HepG2 (cell line): ENCODE results near the gene MYL6. TPM values are rescaled to one million over a fixed set of nuclear protein-coding genes. Genes with fewer than 3 reads are reported as not detected.

ENCODE experiments used
- CC2D1A ChIP-seq: sonication (generic); formaldehyde crosslinking; IDR thresholded peaks from 2 replicates; pipeline ENCODE4 v1.8.1; 2023; ENCODE audit warnings: mild to moderate bottlenecking, missing genetic modification reagents
- CREB1 ChIP-seq, 2 experiments: fragments of 450-650 bp in 1 of 2; IDR thresholded peaks; 2 replicates each; pipeline ENCODE4 v1.6.1; 2016 to 2017; ENCODE audit warnings: control low read depth in 1 of 2, mild to moderate bottlenecking in 1 of 2, missing compliant biosample characterization in 1 of 2, missing genetic modification characterization in 1 of 2
- CREM ChIP-seq, 2 experiments: sonication (generic) in 1 of 2; formaldehyde crosslinking in 1 of 2; IDR thresholded peaks; 2 replicates each; pipeline versions ENCODE4 v1.4.0 to v1.6.1; 2016 to 2020; ENCODE audit warnings: antibody characterized with exemption in 1 of 2, mild to moderate bottlenecking in 1 of 2, missing genetic modification reagents in 1 of 2
- HNF4G ChIP-seq, 2 experiments: sonication (generic) in 1 of 2; formaldehyde crosslinking in 1 of 2; IDR thresholded peaks; 2 replicates each; pipeline versions ENCODE4 v1.4.0 to v1.6.1; 2011 to 2020; ENCODE audit warnings: borderline replicate concordance in 2 of 2, low read depth in 2 of 2, mild to moderate bottlenecking in 2 of 2, low read length in 1 of 2, missing genetic modification reagents in 1 of 2, moderate library complexity in 1 of 2
- KLF6 ChIP-seq: IDR thresholded peaks from 2 replicates; pipeline ENCODE4 v1.8.0; 2016; ENCODE audit warnings: missing biosample characterization, missing genetic modification reagents
- MEF2D ChIP-seq: sonication (generic); formaldehyde crosslinking; IDR thresholded peaks from 2 replicates; pipeline ENCODE4 v1.5.1; 2020; ENCODE audit warnings: mild to moderate bottlenecking, missing genetic modification reagents
- MYC ChIP-seq: sonication (generic); formaldehyde crosslinking; IDR thresholded peaks from 2 replicates; pipeline ENCODE4 v1.9.0; 2021; ENCODE audit warnings: missing genetic modification reagents, borderline replicate concordance
- SOX6 ChIP-seq, 2 experiments: fragments of 450-650 bp in 1 of 2; sonication (generic) in 1 of 2; formaldehyde crosslinking in 1 of 2; IDR thresholded peaks; 2 replicates each; pipeline versions ENCODE4 v1.4.0 to v1.6.1; 2017 to 2020; ENCODE audit warnings: antibody characterized with exemption in 1 of 2, mild to moderate bottlenecking in 1 of 2, missing genetic modification reagents in 1 of 2
- XRCC5 ChIP-seq: fragments of 200-400 bp; formaldehyde crosslinking; optimal IDR thresholded peaks from 2 replicates; pipeline ENCODE3; 2017; ENCODE audit warnings: mild to moderate bottlenecking, low read length
- YEATS2 ChIP-seq: sonication (generic); formaldehyde crosslinking; IDR thresholded peaks from 2 replicates; pipeline ENCODE4 v1.4.0; 2020; ENCODE audit warnings: missing genetic modification reagents, borderline replicate concordance
- ZBTB3 ChIP-seq: sonication (generic); formaldehyde crosslinking; IDR thresholded peaks from 2 replicates; pipeline ENCODE4 v1.4.0; 2020; ENCODE audit warnings: low read depth, mild to moderate bottlenecking, moderate library complexity, missing genetic modification reagents, borderline replicate concordance
- ZFY ChIP-seq: sonication (generic); formaldehyde crosslinking; IDR thresholded peaks from 2 replicates; pipeline ENCODE4 v1.4.0; 2020; ENCODE audit warnings: missing genetic modification reagents
- ZNF232 ChIP-seq: sonication (generic); formaldehyde crosslinking; IDR thresholded peaks from 2 replicates; pipeline ENCODE4 v1.4.0; 2020; ENCODE audit warnings: missing genetic modification reagents, borderline replicate concordance
- polyA plus RNA-seq, 8 experiments: library from polyadenylated mRNA; depleted of rRNA in 3 of 8; stranded (reverse) in 7 of 8; unstranded in 1 of 8; fragments of >200 nt; fragmentation: Illumina TruSeq in 4 of 8; extraction: Trizol in 4 of 8; gene quantifications; 2 replicates each; pipeline versions ENCODE4 v1.2.1 to v1.2.3, GENCODE V29; 2011 to 2016; ENCODE audit warnings: low read depth in 4 of 8, missing spikeins in 1 of 8, mixed read lengths in 1 of 8; ENCODE audit not compliant: insufficient read depth in 1 of 8
- total RNA-seq, 5 experiments: library from RNA; depleted of rRNA; stranded (reverse); fragments of >200 nt; fragmentation: Illumina TruSeq; extraction: Trizol; gene quantifications; 2 replicates each; pipeline ENCODE4 v1.2.3, GENCODE V29; 2016; ENCODE audit warnings: low read depth in 1 of 5
- TF ChIP-seq, protein P1 (sequence below), 2 experiments: fragments of 450-650 bp in 1 of 2; sonication (generic) in 1 of 2; formaldehyde crosslinking in 1 of 2; IDR thresholded peaks; 2 replicates each; pipeline versions ENCODE4 v1.6.1 to v1.8.0; 2016 to 2022; ENCODE audit warnings: antibody characterized with exemption in 1 of 2, mild to moderate bottlenecking in 1 of 2, missing genetic modification reagents in 1 of 2
- TF ChIP-seq, protein P2 (sequence below): sonication (generic); formaldehyde crosslinking; IDR thresholded peaks from 2 replicates; pipeline ENCODE4; 2020; ENCODE audit warnings: missing genetic modification reagents, mild to moderate bottlenecking, borderline replicate concordance

Gene MYL6
- total and polyA plus RNA-seq, 2 of the 13 experiments (the other 11 are each of a cell fraction or from before 2014, with no cell fraction given), result 1,127 to 1,192 TPM

DNA sequence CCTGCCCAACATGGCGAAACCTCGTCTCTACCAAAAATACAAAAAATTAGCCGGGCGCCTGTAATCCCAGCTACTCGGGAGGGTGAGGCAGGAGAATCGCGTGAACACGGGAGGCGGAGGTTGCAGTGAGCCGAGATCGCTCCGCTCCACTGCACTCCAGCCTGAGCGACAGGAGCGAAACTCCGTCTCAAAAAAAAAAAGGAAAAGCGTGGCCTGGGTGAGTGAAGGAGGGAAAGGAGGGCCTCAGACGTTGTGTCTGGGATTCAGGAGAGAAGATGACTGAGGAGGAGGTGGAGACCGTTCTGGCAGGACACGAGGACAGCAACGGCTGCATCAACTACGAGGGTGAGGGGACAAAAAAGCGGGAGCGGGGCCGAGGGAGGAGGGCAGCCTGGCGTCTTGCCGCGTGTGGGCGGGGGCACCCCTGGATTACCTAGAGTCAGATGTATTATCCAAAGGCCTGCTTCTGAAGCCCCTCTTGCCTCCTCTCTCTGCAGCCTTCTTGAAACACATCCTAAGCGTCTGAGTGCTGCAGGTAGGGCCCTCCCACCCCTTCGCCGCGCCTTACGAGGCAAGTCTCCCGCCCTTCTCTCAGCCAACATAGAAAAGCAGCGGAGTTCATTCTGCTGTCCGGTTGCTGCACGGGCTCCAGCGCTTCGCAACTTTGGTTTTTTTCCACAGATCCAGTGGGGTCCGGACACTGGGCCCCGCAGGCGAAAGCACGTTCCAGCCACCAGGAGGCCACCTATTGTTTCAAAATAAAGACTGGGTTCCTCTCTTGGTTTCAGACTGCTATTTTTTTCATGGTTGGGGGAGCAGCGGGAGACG lies 744 bp upstream of the MYL6 start (continued):
- TF ChIP-seq, protein P1, sequence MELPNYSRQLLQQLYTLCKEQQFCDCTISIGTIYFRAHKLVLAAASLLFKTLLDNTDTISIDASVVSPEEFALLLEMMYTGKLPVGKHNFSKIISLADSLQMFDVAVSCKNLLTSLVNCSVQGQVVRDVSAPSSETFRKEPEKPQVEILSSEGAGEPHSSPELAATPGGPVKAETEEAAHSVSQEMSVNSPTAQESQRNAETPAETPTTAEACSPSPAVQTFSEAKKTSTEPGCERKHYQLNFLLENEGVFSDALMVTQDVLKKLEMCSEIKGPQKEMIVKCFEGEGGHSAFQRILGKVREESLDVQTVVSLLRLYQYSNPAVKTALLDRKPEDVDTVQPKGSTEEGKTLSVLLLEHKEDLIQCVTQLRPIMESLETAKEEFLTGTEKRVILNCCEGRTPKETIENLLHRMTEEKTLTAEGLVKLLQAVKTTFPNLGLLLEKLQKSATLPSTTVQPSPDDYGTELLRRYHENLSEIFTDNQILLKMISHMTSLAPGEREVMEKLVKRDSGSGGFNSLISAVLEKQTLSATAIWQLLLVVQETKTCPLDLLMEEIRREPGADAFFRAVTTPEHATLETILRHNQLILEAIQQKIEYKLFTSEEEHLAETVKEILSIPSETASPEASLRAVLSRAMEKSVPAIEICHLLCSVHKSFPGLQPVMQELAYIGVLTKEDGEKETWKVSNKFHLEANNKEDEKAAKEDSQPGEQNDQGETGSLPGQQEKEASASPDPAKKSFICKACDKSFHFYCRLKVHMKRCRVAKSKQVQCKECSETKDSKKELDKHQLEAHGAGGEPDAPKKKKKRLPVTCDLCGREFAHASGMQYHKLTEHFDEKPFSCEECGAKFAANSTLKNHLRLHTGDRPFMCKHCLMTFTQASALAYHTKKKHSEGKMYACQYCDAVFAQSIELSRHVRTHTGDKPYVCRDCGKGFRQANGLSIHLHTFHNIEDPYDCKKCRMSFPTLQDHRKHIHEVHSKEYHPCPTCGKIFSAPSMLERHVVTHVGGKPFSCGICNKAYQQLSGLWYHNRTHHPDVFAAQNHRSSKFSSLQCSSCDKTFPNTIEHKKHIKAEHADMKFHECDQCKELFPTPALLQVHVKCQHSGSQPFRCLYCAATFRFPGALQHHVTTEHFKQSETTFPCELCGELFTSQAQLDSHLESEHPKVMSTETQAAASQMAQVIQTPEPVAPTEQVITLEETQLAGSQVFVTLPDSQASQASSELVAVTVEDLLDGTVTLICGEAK (IDR thresholded peaks at IDR 0.05), result no peak
- TF ChIP-seq, protein P1 (CRISPR knock-in tag; IDR thresholded peaks at IDR 0.05), result no peak; the same call in 1 of the 2 replicates
- no peak for TF ChIP-seq YEATS2 (CRISPR knock-in tag)
- TF ChIP-seq CREM (IDR thresholded peaks at IDR 0.05), result no peak
- no peak for TF ChIP-seq CREM (CRISPR knock-in tag; IDR thresholded peaks at IDR 0.05)
- TF ChIP-seq ZBTB3 (CRISPR knock-in tag), result no peak
- TF ChIP-seq CREB1 (IDR thresholded peaks at IDR 0.05), result no peak
- no peak for TF ChIP-seq CREB1 (CRISPR knock-in tag; IDR thresholded peaks at IDR 0.05)
- TF ChIP-seq XRCC5, result peak; percentile 86
- TF ChIP-seq HNF4G (IDR thresholded peaks at IDR 0.05; ENCODE audit: borderline replicate concordance, low read depth, low read length), result no peak
- no peak for TF ChIP-seq HNF4G (CRISPR knock-in tag; IDR thresholded peaks at IDR 0.05; ENCODE audit: borderline replicate concordance, low read depth)
- no peak for TF ChIP-seq SOX6 (IDR thresholded peaks at IDR 0.05)
- peak; percentile 86 for TF ChIP-seq SOX6 (CRISPR knock-in tag; IDR thresholded peaks at IDR 0.05)
- TF ChIP-seq ZNF232 (CRISPR knock-in tag), result no peak
- TF ChIP-seq MYC, result no peak
- TF ChIP-seq ZFY (CRISPR knock-in tag), result peak; percentile 60
- TF ChIP-seq, protein P2, sequence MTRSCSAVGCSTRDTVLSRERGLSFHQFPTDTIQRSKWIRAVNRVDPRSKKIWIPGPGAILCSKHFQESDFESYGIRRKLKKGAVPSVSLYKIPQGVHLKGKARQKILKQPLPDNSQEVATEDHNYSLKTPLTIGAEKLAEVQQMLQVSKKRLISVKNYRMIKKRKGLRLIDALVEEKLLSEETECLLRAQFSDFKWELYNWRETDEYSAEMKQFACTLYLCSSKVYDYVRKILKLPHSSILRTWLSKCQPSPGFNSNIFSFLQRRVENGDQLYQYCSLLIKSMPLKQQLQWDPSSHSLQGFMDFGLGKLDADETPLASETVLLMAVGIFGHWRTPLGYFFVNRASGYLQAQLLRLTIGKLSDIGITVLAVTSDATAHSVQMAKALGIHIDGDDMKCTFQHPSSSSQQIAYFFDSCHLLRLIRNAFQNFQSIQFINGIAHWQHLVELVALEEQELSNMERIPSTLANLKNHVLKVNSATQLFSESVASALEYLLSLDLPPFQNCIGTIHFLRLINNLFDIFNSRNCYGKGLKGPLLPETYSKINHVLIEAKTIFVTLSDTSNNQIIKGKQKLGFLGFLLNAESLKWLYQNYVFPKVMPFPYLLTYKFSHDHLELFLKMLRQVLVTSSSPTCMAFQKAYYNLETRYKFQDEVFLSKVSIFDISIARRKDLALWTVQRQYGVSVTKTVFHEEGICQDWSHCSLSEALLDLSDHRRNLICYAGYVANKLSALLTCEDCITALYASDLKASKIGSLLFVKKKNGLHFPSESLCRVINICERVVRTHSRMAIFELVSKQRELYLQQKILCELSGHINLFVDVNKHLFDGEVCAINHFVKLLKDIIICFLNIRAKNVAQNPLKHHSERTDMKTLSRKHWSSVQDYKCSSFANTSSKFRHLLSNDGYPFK (CRISPR knock-in tag), result 0 out of 2 replicates have a peak, but pooled peaks have one; percentile 6
- peak; percentile 9; the same call in 1 of the 2 replicates for TF ChIP-seq KLF6 (CRISPR knock-in tag)
- peak; percentile 14; the same call in 1 of the 2 replicates for TF ChIP-seq MEF2D
- TF ChIP-seq CC2D1A (CRISPR knock-in tag), result no peak
